ENCODE results near the gene POLR2B.
"Not testable (repeated sequence)": the region's sequence is repeated elsewhere in the genome, so short reads cannot be mapped to it uniquely, and the experiment has no call there.

Gene POLR2B

GRCh38 chr4:56937262-56937661, 41.4 kb upstream of the POLR2B start:
- no peak overlapping the region for H3K27ac ChIP-seq (ENCODE audit: low read depth, low read length)

GRCh38 chr4:56939826-56940225, 38.9 kb upstream of the POLR2B start:
- H3K27me3 ChIP-seq (ENCODE audit: low read length); H3K4me3 ChIP-seq (ENCODE audit: insufficient read depth, low read length, poor library complexity, severe bottlenecking); H4K20me1 ChIP-seq (ENCODE audit: low read depth, low read length); H3K9ac ChIP-seq (ENCODE audit: low read length); H3K9me3 ChIP-seq (ENCODE audit: insufficient read depth, low read length); H3K79me2 ChIP-seq (ENCODE audit: insufficient read depth, low read length); H3K9me2 ChIP-seq (replicated peaks; ENCODE audit: insufficient read depth, low read length); H3K36me3 ChIP-seq (ENCODE audit: low read length); H3F3A ChIP-seq (ENCODE audit: insufficient read depth); H3K4me2 ChIP-seq (ENCODE audit: low read depth, low read length, poor library complexity, severe bottlenecking); H2AFZ ChIP-seq (ENCODE audit: low read depth, low read length, severe bottlenecking); H3K27ac ChIP-seq (ENCODE audit: low read depth, low read length): not testable (repeated sequence)

More at GRCh38 chr4:56937262-56937661, 41.4 kb upstream of the POLR2B start:
- Histone ChIP-seq H3K9me2 (replicated peaks; ENCODE audit: insufficient read depth, low read length) (no peaks in the 10 kb centered on the region), H3K36me3 (ENCODE audit: low read length) (no peaks in the 10 kb centered on the region), H3F3A (ENCODE audit: insufficient read depth) (no peaks in the 10 kb centered on the region), H2AFZ (ENCODE audit: low read depth, low read length, severe bottlenecking) (no peak overlapping the region), H3K9ac (ENCODE audit: low read length) (no peak overlapping the region), H3K79me2 (ENCODE audit: insufficient read depth, low read length) (no peaks in the 10 kb centered on the region), H4K20me1 (ENCODE audit: low read depth, low read length) (no peaks in the 10 kb centered on the region), H3K27me3 (ENCODE audit: low read length) (no peaks in the 10 kb centered on the region), H3K9me3 (ENCODE audit: insufficient read depth, low read length) (no peaks in the 10 kb centered on the region), H3K4me3 (ENCODE audit: insufficient read depth, low read length, poor library complexity, severe bottlenecking) (no peak overlapping the region), H3K4me2 (ENCODE audit: low read depth, low read length, poor library complexity, severe bottlenecking) (no peak overlapping the region)
- TF ChIP-seq EZH2phosphoT487 (conservative IDR thresholded peaks at IDR 0.05; ENCODE audit: low read length) (no peak), CTCF (IDR thresholded peaks at IDR 0.05; ENCODE audit: insufficient read depth, low read length, poor library complexity, severe bottlenecking) (no peak)

- Histone ChIP-seq H4K20me1 (ENCODE audit: low read depth, low read length) (no peaks in the 10 kb centered on the region), H3K79me2 (ENCODE audit: insufficient read depth, low read length) (no peaks in the 10 kb centered on the region), H3K9ac (ENCODE audit: low read length) (no peak overlapping the region), H3F3A (ENCODE audit: insufficient read depth) (no peaks in the 10 kb centered on the region), H3K4me2 (ENCODE audit: low read depth, low read length, poor library complexity, severe bottlenecking) (no peak overlapping the region), H3K9me3 (ENCODE audit: insufficient read depth, low read length) (no peaks in the 10 kb centered on the region), H3K27me3 (ENCODE audit: low read length) (no peaks in the 10 kb centered on the region), H3K36me3 (ENCODE audit: low read length) (no peaks in the 10 kb centered on the region), H3K27ac (ENCODE audit: low read depth, low read length) (no peak overlapping the region), H3K4me3 (ENCODE audit: insufficient read depth, low read length, poor library complexity, severe bottlenecking) (no peak overlapping the region), H2AFZ (ENCODE audit: low read depth, low read length, severe bottlenecking) (no peak overlapping the region), H3K9me2 (replicated peaks; ENCODE audit: insufficient read depth, low read length) (no peaks in the 10 kb centered on the region)
- TF ChIP-seq EZH2phosphoT487 (conservative IDR thresholded peaks at IDR 0.05; ENCODE audit: low read length), result no peak
- TF ChIP-seq CTCF (IDR thresholded peaks at IDR 0.05; ENCODE audit: insufficient read depth, low read length, poor library complexity, severe bottlenecking), result no peak
Measured at GRCh38 chr4:56940403-56940802, 38.3 kb upstream of the POLR2B start.

- no peak overlapping the region for H3K9ac ChIP-seq (ENCODE audit: low read length)
- H3K27ac ChIP-seq (ENCODE audit: low read depth, low read length), result no peak overlapping the region
- H3K4me3 ChIP-seq (ENCODE audit: insufficient read depth, low read length, poor library complexity, severe bottlenecking), result no peak overlapping the region
- TF ChIP-seq EZH2phosphoT487 (conservative IDR thresholded peaks at IDR 0.05; ENCODE audit: low read length) (no peak), CTCF (IDR thresholded peaks at IDR 0.05; ENCODE audit: insufficient read depth, low read length, poor library complexity, severe bottlenecking) (no peak)
- H2AFZ ChIP-seq (ENCODE audit: low read depth, low read length, severe bottlenecking), result no peak overlapping the region
- H3F3A ChIP-seq (ENCODE audit: insufficient read depth), result no peaks in the 10 kb centered on the region
- no peaks in the 10 kb centered on the region for H3K36me3 ChIP-seq (ENCODE audit: low read length)
- no peaks in the 10 kb centered on the region for H4K20me1 ChIP-seq (ENCODE audit: low read depth, low read length)
- H3K27me3 ChIP-seq (ENCODE audit: low read length), result no peaks in the 10 kb centered on the region
- H3K79me2 ChIP-seq (ENCODE audit: insufficient read depth, low read length), result no peaks in the 10 kb centered on the region
- H3K4me2 ChIP-seq (ENCODE audit: low read depth, low read length, poor library complexity, severe bottlenecking), result no peak overlapping the region
- H3K9me3 ChIP-seq (ENCODE audit: insufficient read depth, low read length), result no peaks in the 10 kb centered on the region
- H3K9me2 ChIP-seq (replicated peaks; ENCODE audit: insufficient read depth, low read length), result no peaks in the 10 kb centered on the region
Measured at GRCh38 chr4:56940971-56941370, 37.7 kb upstream of the POLR2B start.
